ENCODE results near the gene COL24A1. TPM values are rescaled to one million over a fixed set of nuclear protein-coding genes. Genes with fewer than 3 reads are reported as not detected.

The COL24A1 gene
- total RNA-seq, 1 experiment from 2014 or later = 0.15 TPM

DNA sequence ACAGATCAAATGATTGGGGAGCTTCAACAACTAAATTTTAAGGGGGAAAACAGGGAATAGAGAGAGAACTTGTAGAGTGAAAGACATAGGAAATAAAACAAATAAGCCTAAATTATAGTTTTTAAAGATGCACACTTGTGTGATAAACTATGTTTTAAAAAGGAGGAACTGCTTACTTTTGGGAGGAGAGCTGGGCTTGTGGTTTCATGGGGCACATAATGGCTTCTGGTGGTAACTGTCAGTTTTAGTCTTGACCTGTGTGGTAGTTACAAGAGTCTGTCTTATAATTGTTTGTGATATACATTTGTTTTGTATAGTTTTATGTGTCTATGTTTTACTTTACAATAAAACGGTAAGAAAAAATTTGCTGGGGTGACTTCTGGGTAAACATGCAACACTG lies 165.3 kb downstream of the COL24A1 start:
- Histone ChIP-seq H3K27me3 (replicated peaks; ENCODE audit: insufficient read depth, low read depth, low read length, poor library complexity) (no peaks in the 10 kb centered on the region), H3K36me3 (ENCODE audit: insufficient read depth, low read length, poor library complexity, severe bottlenecking) (no peaks in the 10 kb centered on the region), H3K27ac (ENCODE audit: low read depth, low read length, poor library complexity, severe bottlenecking) (no peak overlapping the region), H3K9me3 (ENCODE audit: low read depth, low read length, poor library complexity, severe bottlenecking) (no peaks in the 10 kb centered on the region), H3K4me3 (ENCODE audit: low read depth, low read length, poor library complexity, severe bottlenecking) (no peak overlapping the region), H3K4me1 (ENCODE audit: insufficient read depth, low read length, poor library complexity, severe bottlenecking) (no peaks in the 10 kb centered on the region)
- BruUV-seq (replicated peaks) = no TSS peak
- ChIA-PET CTCF (no interaction called here), POLR2A (ENCODE audit: low non-redundant PET) (no interaction called here)
- intact Hi-C loops (cut with micrococcal nuclease; ENCODE audit: unreplicated experiment) = no loop called here
- DNase-seq (ENCODE audit: low spot score) = no peak
- TF ChIP-seq EZH2 (IDR thresholded peaks at IDR 0.05; ENCODE audit: borderline replicate concordance, low read depth, low read length, poor library complexity, severe bottlenecking) = no peak
- TF ChIP-seq, protein P1, sequence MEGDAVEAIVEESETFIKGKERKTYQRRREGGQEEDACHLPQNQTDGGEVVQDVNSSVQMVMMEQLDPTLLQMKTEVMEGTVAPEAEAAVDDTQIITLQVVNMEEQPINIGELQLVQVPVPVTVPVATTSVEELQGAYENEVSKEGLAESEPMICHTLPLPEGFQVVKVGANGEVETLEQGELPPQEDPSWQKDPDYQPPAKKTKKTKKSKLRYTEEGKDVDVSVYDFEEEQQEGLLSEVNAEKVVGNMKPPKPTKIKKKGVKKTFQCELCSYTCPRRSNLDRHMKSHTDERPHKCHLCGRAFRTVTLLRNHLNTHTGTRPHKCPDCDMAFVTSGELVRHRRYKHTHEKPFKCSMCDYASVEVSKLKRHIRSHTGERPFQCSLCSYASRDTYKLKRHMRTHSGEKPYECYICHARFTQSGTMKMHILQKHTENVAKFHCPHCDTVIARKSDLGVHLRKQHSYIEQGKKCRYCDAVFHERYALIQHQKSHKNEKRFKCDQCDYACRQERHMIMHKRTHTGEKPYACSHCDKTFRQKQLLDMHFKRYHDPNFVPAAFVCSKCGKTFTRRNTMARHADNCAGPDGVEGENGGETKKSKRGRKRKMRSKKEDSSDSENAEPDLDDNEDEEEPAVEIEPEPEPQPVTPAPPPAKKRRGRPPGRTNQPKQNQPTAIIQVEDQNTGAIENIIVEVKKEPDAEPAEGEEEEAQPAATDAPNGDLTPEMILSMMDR (conservative IDR thresholded peaks at IDR 0.05; ENCODE audit: low read depth, low read length) = no peak

GRCh38 chr1:85984636-85985035 lies 171.9 kb downstream of the COL24A1 start:
- Histone ChIP-seq H3K9me3 (ENCODE audit: low read depth, low read length, poor library complexity, severe bottlenecking) (no peaks in the 10 kb centered on the region), H3K36me3 (ENCODE audit: insufficient read depth, low read length, poor library complexity, severe bottlenecking) (no peaks in the 10 kb centered on the region), H3K27me3 (replicated peaks; ENCODE audit: insufficient read depth, low read depth, low read length, poor library complexity) (peaks cover 2% of the 10 kb centered on the region), H3K27ac (ENCODE audit: low read depth, low read length, poor library complexity, severe bottlenecking) (no peak overlapping the region), H3K4me3 (ENCODE audit: low read depth, low read length, poor library complexity, severe bottlenecking) (no peak overlapping the region), H3K4me1 (ENCODE audit: insufficient read depth, low read length, poor library complexity, severe bottlenecking) (no peaks in the 10 kb centered on the region)
- CTCF ChIA-PET = no interaction called here
- DNase-seq (ENCODE audit: low spot score) = no peak
- BruUV-seq (replicated peaks) = no TSS peak
- no peak for TF ChIP-seq EZH2 (IDR thresholded peaks at IDR 0.05; ENCODE audit: borderline replicate concordance, low read depth, low read length, poor library complexity, severe bottlenecking)
- TF ChIP-seq, protein P1 (conservative IDR thresholded peaks at IDR 0.05; ENCODE audit: low read depth, low read length) = no peak
- intact Hi-C loops (cut with micrococcal nuclease; ENCODE audit: unreplicated experiment) = no loop called here
- POLR2A ChIA-PET (ENCODE audit: low non-redundant PET) = no interaction called here

- H3K27me3 ChIP-seq (replicated peaks; ENCODE audit: insufficient read depth, low read depth, low read length, poor library complexity) = peaks cover 2% of the 10 kb centered on the region
- DNase-seq (ENCODE audit: low spot score) = no peak
- no peak overlapping the region for H3K27ac ChIP-seq (ENCODE audit: low read depth, low read length, poor library complexity, severe bottlenecking)
- BruUV-seq (replicated peaks) = no TSS peak
- H3K4me1 ChIP-seq (ENCODE audit: insufficient read depth, low read length, poor library complexity, severe bottlenecking) = no peaks in the 10 kb centered on the region
- TF ChIP-seq, protein P1 (conservative IDR thresholded peaks at IDR 0.05; ENCODE audit: low read depth, low read length) = no peak
- no peak for TF ChIP-seq EZH2 (IDR thresholded peaks at IDR 0.05; ENCODE audit: borderline replicate concordance, low read depth, low read length, poor library complexity, severe bottlenecking)
- H3K9me3 ChIP-seq (ENCODE audit: low read depth, low read length, poor library complexity, severe bottlenecking) = no peaks in the 10 kb centered on the region
- H3K4me3 ChIP-seq (ENCODE audit: low read depth, low read length, poor library complexity, severe bottlenecking) = no peak overlapping the region
- no peaks in the 10 kb centered on the region for H3K36me3 ChIP-seq (ENCODE audit: insufficient read depth, low read length, poor library complexity, severe bottlenecking)
- intact Hi-C loops (cut with micrococcal nuclease; ENCODE audit: unreplicated experiment) = no loop called here
- CTCF ChIA-PET = no interaction called here
- POLR2A ChIA-PET (ENCODE audit: low non-redundant PET) = no interaction called here
Observed at GRCh38 chr1:85983316-85983715, 173.3 kb downstream of the COL24A1 start.

Data from A673 (cell line).